Measurements from ENCODE around the gene CTNNA3.
A peak's percentile ranks its signal among the peaks of the same experiment; 100 is the strongest.

The CTNNA3 gene

GRCh38 chr10:66822801-66823200, 873.2 kb downstream of the CTNNA3 start:
- no peak for DNase-seq (ENCODE audit: low read depth in 2 of 2)
- no peak overlapping the region for H3K4me3 ChIP-seq (replicated peaks in 1 of 2; ENCODE audit: low read depth in 2 of 2, low read length in 2 of 2)
- no peak for TF ChIP-seq CTCF (IDR thresholded peaks at IDR 0.05; ENCODE audit: low read depth, low read length)

- no peak for TF ChIP-seq CTCF (IDR thresholded peaks at IDR 0.05; ENCODE audit: low read depth, low read length)
- H3K4me3 ChIP-seq (replicated peaks in 1 of 2; ENCODE audit: low read depth in 2 of 2, low read length in 2 of 2), result no peak overlapping the region
- DNase-seq (ENCODE audit: low read depth in 2 of 2), result peak in 1 of 2 donors; percentile 66
Observed at GRCh38 chr10:66819691-66820090, 876.3 kb downstream of the CTNNA3 start.

GRCh38 chr10:66813122-66813521, 882.9 kb downstream of the CTNNA3 start:
- no peak overlapping the region for H3K4me3 ChIP-seq (replicated peaks in 1 of 2; ENCODE audit: low read depth in 2 of 2, low read length in 2 of 2)
- no peak for DNase-seq (ENCODE audit: low read depth in 2 of 2)
- TF ChIP-seq CTCF (IDR thresholded peaks at IDR 0.05; ENCODE audit: low read depth, low read length), result no peak

- TF ChIP-seq CTCF (IDR thresholded peaks at IDR 0.05; ENCODE audit: low read depth, low read length), result no peak
- no peak for DNase-seq (ENCODE audit: low read depth in 2 of 2)
- no peak overlapping the region for H3K4me3 ChIP-seq (replicated peaks in 1 of 2; ENCODE audit: low read depth in 2 of 2, low read length in 2 of 2)
Observed at GRCh38 chr10:66811211-66811610, 884.8 kb downstream of the CTNNA3 start.

GRCh38 chr10:66809402-66809801, 886.6 kb downstream of the CTNNA3 start:
- DNase-seq (ENCODE audit: low read depth in 2 of 2), result no peak
- no peak for TF ChIP-seq CTCF (IDR thresholded peaks at IDR 0.05; ENCODE audit: low read depth, low read length)
- no peak overlapping the region for H3K4me3 ChIP-seq (replicated peaks in 1 of 2; ENCODE audit: low read depth in 2 of 2, low read length in 2 of 2)

GRCh38 chr10:66805612-66806011, 890.4 kb downstream of the CTNNA3 start:
- H3K4me3 ChIP-seq (replicated peaks in 1 of 2; ENCODE audit: low read depth in 2 of 2, low read length in 2 of 2), result no peak overlapping the region
- no peak for TF ChIP-seq CTCF (IDR thresholded peaks at IDR 0.05; ENCODE audit: low read depth, low read length)
- DNase-seq (ENCODE audit: low read depth in 2 of 2), result peak in 1 of 2 donors; percentile 34

- no peak overlapping the region for H3K4me3 ChIP-seq (replicated peaks in 1 of 2; ENCODE audit: low read depth in 2 of 2, low read length in 2 of 2)
- peak in 1 of 2 donors; percentile 39 for DNase-seq (ENCODE audit: low read depth in 2 of 2)
- TF ChIP-seq CTCF (IDR thresholded peaks at IDR 0.05; ENCODE audit: low read depth, low read length), result no peak
Observed at GRCh38 chr10:66804962-66805361, 891.0 kb downstream of the CTNNA3 start.
